ENCODE measurements around the gene CELF4. TPM values are rescaled to one million over a fixed set of nuclear protein-coding genes. Genes with fewer than 3 reads are reported as not detected.

Gene CELF4
- total and polyA plus RNA-seq, 10 of the 15 experiments (the other 5 are each of a cell fraction or from before 2014, with no cell fraction given): 0.03 to 0.32 TPM; not detected in 8

DNA sequence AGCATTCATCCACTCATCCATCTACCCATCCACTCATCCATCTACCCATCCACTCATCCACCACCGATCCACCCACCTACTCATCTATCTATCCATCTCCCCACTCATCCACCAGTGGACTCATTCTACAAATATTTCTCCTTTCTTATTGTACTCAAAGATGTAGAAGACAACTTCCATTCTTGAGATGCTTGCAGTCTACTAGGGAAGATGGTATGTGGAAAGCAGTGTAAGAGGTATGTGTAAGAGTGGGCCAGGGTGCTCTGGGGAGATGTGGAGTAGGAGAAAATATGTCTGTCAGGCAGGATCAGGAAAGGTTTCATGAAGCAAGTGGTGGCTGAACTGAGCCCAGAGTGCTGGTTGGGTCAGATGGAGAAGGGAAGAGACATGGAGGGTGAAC lies 150.8 kb downstream of the CELF4 start:
- Histone ChIP-seq H3K4me2 (ENCODE audit: control insufficient read depth, insufficient read depth) (no peak overlapping the region), H3K27me3 (replicated peaks in 1 of 2; ENCODE audit: control insufficient read depth in 2 of 2, insufficient read depth in 2 of 2, low read length in 1 of 2) (peaks cover 0 to 4% of the 10 kb centered on the region in 2 experiments; a peak in 1 of 4 replicates), H3K36me3 (ENCODE audit: control insufficient read depth in 2 of 2, insufficient read depth in 2 of 2, low read length in 1 of 2) (no peaks in the 10 kb centered on the region), H3K27ac (ENCODE audit: control insufficient read depth, insufficient read depth) (no peak overlapping the region), H3K79me2 (ENCODE audit: control insufficient read depth, insufficient read depth, low read length) (no peaks in the 10 kb centered on the region), H3K9me3 (replicated peaks; ENCODE audit: control insufficient read depth, insufficient read depth, low read length) (no peaks in the 10 kb centered on the region), H3K4me1 (ENCODE audit: control insufficient read depth, insufficient read depth, low read length) (no peaks in the 10 kb centered on the region), H4K20me1 (ENCODE audit: control insufficient read depth, insufficient read depth) (no peaks in the 10 kb centered on the region), H3K9ac (ENCODE audit: control insufficient read depth, insufficient read depth, low read length) (no peak overlapping the region), H3K4me3 (no peak overlapping the region), H2AFZ (ENCODE audit: control insufficient read depth, low read depth, low read length) (no peak overlapping the region)
- intact Hi-C loops (cut with micrococcal nuclease; ENCODE audit: unreplicated experiment): no loop called here
- ChIA-PET CTCF (no interaction called here), SMC1A (ENCODE audit: uncharacterized antibody, unreplicated experiment) (no interaction called here), POLR2A (no interaction called here), RAD21 (ENCODE audit: unreplicated experiment) (no interaction called here)
- TF ChIP-seq, protein P1, sequence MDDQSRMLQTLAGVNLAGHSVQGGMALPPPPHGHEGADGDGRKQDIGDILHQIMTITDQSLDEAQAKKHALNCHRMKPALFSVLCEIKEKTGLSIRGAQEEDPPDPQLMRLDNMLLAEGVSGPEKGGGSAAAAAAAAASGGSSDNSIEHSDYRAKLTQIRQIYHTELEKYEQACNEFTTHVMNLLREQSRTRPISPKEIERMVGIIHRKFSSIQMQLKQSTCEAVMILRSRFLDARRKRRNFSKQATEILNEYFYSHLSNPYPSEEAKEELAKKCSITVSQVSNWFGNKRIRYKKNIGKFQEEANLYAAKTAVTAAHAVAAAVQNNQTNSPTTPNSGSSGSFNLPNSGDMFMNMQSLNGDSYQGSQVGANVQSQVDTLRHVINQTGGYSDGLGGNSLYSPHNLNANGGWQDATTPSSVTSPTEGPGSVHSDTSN (IDR thresholded peaks at IDR 0.05; ENCODE audit: insufficient replicate concordance, low read depth, low read length): no peak
- TF ChIP-seq, protein P2, sequence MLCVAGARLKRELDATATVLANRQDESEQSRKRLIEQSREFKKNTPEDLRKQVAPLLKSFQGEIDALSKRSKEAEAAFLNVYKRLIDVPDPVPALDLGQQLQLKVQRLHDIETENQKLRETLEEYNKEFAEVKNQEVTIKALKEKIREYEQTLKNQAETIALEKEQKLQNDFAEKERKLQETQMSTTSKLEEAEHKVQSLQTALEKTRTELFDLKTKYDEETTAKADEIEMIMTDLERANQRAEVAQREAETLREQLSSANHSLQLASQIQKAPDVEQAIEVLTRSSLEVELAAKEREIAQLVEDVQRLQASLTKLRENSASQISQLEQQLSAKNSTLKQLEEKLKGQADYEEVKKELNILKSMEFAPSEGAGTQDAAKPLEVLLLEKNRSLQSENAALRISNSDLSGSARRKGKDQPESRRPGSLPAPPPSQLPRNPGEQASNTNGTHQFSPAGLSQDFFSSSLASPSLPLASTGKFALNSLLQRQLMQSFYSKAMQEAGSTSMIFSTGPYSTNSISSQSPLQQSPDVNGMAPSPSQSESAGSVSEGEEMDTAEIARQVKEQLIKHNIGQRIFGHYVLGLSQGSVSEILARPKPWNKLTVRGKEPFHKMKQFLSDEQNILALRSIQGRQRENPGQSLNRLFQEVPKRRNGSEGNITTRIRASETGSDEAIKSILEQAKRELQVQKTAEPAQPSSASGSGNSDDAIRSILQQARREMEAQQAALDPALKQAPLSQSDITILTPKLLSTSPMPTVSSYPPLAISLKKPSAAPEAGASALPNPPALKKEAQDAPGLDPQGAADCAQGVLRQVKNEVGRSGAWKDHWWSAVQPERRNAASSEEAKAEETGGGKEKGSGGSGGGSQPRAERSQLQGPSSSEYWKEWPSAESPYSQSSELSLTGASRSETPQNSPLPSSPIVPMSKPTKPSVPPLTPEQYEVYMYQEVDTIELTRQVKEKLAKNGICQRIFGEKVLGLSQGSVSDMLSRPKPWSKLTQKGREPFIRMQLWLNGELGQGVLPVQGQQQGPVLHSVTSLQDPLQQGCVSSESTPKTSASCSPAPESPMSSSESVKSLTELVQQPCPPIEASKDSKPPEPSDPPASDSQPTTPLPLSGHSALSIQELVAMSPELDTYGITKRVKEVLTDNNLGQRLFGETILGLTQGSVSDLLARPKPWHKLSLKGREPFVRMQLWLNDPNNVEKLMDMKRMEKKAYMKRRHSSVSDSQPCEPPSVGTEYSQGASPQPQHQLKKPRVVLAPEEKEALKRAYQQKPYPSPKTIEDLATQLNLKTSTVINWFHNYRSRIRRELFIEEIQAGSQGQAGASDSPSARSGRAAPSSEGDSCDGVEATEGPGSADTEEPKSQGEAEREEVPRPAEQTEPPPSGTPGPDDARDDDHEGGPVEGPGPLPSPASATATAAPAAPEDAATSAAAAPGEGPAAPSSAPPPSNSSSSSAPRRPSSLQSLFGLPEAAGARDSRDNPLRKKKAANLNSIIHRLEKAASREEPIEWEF (IDR thresholded peaks at IDR 0.05; ENCODE audit: insufficient replicate concordance, low read depth, low read length): no peak
- no peak for TF ChIP-seq POLR2A (IDR thresholded peaks at IDR 0.05; ENCODE audit: low read depth, low read length)
- no peak for TF ChIP-seq BACH1 (IDR thresholded peaks at IDR 0.05; ENCODE audit: borderline replicate concordance)
- no peak for TF ChIP-seq NFYB (IDR thresholded peaks at IDR 0.05; ENCODE audit: insufficient read depth, low read depth, low read length)
- TF ChIP-seq KAT2A (conservative IDR thresholded peaks at IDR 0.05; ENCODE audit: control insufficient read depth, low read depth, low read length): no peak
- in situ Hi-C loops (cut with MboI): no loop called here
- BruUV-seq (replicated peaks): no TSS peak
- WGBS (ENCODE audit: insufficient coverage, insufficient replicate concordance, low lambda C conversion rate, missing lambda C conversion rate): 0% methylated on average over 1 of the region's 1 CpG
- ATAC-seq (no peak), FAIRE-seq (no peak), DNase-seq (ENCODE audit: low read depth, low spot score) (no peak)

Measured in GM12878 (cell line).